Measurements from ENCODE around the gene SNX11. TPM values are rescaled to one million over a fixed set of nuclear protein-coding genes. Genes with fewer than 3 reads are reported as not detected.
A peak's percentile ranks its signal among the peaks of the same experiment; 100 is the strongest.

SNX11 gene
- total and polyA plus RNA-seq, 9 of the 15 experiments (the other 6 are each of a cell fraction or from before 2014, with no cell fraction given), result 12.4 to 24.0 (median 16.8) TPM

- TF ChIP-seq SP1 (CRISPR knock-in tag; IDR thresholded peaks at IDR 0.05) (peak; percentile 96), RBM15 (IDR thresholded peaks at IDR 0.05; ENCODE audit: insufficient read depth, low read length) (no peak), ZNF282 (CRISPR knock-in tag; IDR thresholded peaks at IDR 0.05) (0 out of 2 replicates have a peak, but pooled peaks have one; percentile 37), TCF7L2 (IDR thresholded peaks at IDR 0.05; ENCODE audit: low read depth, low read length) (no peak), CTCF (IDR thresholded peaks at IDR 0.05 in 2 of 3, conservative IDR thresholded peaks at IDR 0.05 in 1 of 3; ENCODE audit: insufficient read depth in 2 of 3, low read depth in 1 of 3, low read length in 3 of 3) (peak in 1 of 3 experiments; percentile 15; a peak in 1 of 6 replicates), SREBF1 (IDR thresholded peaks at IDR 0.05; ENCODE audit: borderline replicate concordance, low read depth, low read length) (no peak), ARID1B (IDR thresholded peaks at IDR 0.05) (0 out of 2 replicates have a peak, but pooled peaks have one; percentile 7), CTBP1 (IDR thresholded peaks at IDR 0.05; ENCODE audit: borderline replicate concordance) (peak; percentile 76; the same call in 1 of the 2 replicates), TBL1XR1 (IDR thresholded peaks at IDR 0.05; ENCODE audit: low read length in 2 of 2) (peak in 1 of 2 experiments; percentile 38; a peak in 1 of 4 replicates), TAF9B (IDR thresholded peaks at IDR 0.05; ENCODE audit: partially characterized antibody) (peak; percentile 35), MBD1 (CRISPR knock-in tag; IDR thresholded peaks at IDR 0.05) (no peak), U2AF1 (optimal IDR thresholded peaks at IDR 0.05; ENCODE audit: low read depth, low read length) (no peak), C11orf30 (IDR thresholded peaks at IDR 0.05; ENCODE audit: low read depth) (peak; percentile 77), LEF1 (IDR thresholded peaks at IDR 0.05) (peak; percentile 34; the same call in 1 of the 2 replicates), FOXO4 (CRISPR knock-in tag; IDR thresholded peaks at IDR 0.05) (no peak), BDP1 (IDR thresholded peaks at IDR 0.05; ENCODE audit: insufficient read depth, insufficient read length) (no peak), POLR2A (conservative IDR thresholded peaks at IDR 0.05) (peak; percentile 87), RBM25 (IDR thresholded peaks at IDR 0.05; ENCODE audit: low read depth, low read length, severe bottlenecking) (peak; percentile 82), RBFOX2 (IDR thresholded peaks at IDR 0.05; ENCODE audit: low read depth, low read length) (peak; percentile 94), CHD4 (IDR thresholded peaks at IDR 0.05; ENCODE audit: insufficient read depth, insufficient replicate concordance, low read depth, low read length, poor library complexity, severe bottlenecking) (no peak), ZNF184 (CRISPR knock-in tag; IDR thresholded peaks at IDR 0.05) (no peak), ETV5 (CRISPR knock-in tag; IDR thresholded peaks at IDR 0.05; ENCODE audit: low read depth) (peak; percentile 59)
Observed at GRCh38 chr17:48107137-48108055, at the start of gene SNX11 (continued).

All from K562 (cell line).